Measurements from ENCODE around the gene AGAP1.

AGAP1 gene

GRCh38 chr2:235641956-235642355 lies 148.1 kb downstream of the AGAP1 start:
- DNase-seq: no peak

DNA sequence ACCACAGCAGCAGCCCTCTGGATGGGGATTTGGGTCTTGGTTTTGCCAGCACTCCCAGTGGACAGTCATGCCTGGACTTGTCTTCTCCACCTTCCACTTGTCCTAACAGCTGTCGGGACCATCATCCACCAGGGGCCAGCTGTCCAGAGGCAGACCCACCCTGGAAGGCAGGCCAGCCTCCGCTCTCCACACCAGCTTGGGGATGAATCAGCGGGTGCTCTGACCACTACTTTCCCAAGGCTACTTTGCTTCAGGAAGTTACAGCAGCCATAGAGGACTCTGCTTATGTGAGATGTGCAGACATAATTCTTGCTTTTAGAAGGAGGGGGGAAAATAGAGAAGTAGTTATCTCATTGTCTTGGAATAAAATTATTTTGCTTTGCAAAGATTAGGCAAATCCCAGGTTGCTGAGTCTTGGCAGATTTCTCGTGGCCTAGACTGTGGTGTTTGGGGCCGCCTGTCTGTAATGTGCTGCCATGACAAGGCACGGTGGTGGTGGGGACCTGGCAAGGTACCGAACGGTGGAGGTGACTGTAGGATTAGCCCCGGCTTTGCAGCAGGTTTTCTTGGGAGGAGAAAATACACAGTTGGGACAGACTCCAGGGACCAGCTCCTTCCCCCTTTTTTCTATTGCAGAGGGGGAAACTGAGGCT lies 148.7 kb downstream of the AGAP1 start:
- DNase-seq: no peak

GRCh38 chr2:235643680-235644511 lies 150.1 kb downstream of the AGAP1 start:
- DNase-seq: no peak

DNA sequence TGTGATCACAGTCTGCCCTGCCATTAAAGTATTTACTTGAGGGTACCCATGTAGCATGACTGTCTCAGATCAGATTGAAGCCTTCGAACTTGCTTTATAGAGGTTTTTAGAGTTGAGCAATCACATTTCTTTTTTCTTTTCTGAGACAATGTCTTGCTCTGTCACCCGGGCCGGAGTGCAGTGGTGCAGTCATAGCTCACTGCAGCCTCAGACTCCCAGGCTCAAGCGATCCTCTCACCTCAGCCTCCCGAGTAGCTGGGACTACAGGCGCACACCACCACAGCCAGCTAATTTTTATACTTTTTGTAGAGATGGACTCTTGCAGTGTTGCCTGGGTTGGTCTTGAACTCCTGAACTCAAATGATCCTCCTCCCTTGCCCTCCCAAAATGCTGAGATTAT lies 153.4 kb downstream of the AGAP1 start:
- no peak for DNase-seq

- DNase-seq: no peak
Measured at GRCh38 chr2:235647877-235648276, 154.0 kb downstream of the AGAP1 start.

- no peak for DNase-seq
Measured at GRCh38 chr2:235649418-235649817, 155.6 kb downstream of the AGAP1 start.

DNA sequence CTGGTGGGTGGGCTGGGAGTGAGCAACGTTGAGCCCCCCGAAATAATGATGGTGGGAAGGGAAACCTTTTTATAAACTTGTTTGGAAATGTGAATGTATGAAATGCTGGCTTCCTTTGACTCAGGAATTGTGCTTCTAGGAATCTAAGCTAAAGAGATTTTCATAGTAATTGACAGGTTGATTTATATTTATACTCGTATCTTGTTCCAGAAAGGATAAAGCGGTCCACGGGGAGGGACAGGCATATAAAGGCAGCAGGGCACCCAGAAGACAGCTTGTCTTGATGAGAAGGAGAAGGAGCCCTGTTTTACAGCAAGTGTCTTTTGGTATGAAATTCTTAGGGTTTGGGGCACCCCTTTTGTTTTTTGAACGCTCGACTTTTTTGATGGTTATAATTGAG lies 157.8 kb downstream of the AGAP1 start:
- DNase-seq: no peak

DNA sequence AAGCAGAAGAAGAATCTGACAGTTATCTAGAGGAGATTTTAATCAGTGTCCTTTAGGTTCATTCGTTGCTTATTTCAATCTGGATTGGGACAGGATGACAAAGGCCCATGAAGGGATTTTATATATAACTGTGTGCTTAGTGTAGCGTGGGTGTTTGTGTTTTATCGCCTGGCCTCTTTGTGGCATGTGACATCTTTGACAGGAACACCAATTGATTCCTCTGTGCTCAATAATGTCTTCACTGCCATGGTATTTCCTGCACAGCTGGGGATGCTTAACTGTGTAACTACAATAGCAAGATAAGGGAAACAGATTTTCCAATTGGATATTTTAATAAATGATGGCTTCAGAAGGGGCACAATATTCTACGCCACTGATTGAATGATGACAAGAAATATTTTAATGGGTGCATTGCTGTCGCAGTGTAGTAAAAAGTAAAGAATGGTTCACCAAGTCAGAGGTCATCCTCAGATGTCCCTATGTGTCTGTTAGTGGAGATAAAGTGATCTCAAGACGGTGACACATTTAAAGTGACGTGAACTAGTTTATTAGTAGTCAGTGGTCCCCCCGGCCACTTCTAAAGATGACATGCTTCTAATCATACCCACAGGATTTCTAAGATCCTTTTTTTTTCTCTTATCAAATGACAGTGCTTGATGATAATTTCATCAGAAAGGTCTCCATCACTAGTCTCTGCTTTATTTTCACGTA lies 160.4 kb downstream of the AGAP1 start:
- DNase-seq: no peak

DNA sequence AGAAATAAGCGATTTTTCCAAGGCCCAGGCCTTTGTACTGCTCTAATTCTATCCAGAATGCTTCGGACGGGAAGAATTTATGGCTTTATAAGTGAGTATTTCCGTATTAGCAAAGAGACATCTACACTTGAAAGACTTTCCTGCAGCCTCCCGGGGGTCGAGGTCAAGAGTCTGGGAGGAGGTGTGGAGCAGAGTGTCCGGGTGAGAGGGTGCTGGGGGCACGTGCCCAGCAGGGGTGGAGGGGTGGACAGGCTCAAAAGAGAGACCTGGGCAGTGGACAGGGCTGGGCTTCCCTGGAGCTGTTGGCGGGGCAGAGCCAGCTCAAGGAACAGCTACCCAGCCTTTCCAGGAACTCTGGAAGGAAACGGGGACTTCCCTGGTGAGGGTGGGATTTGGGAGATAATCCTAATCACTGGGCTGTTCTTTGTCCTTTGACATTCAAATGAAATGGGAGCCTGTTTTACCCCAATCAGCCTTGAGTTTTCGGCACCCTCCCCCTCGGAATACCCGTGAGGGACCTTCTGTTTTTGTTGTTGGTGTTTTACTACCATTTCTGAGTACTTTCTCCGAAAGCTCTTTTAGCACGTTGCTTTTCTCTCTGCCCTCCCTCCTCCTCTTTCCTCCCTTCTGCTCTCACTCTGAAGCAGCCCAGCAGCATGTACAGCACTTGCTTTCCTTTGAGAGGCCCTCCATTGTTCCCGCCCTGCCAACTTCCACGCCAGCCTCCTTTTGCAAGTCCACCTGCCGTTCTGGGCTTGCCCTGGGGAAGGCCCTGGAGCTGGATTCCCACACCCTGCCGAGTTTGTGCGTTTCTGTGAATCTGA lies 164.7 kb downstream of the AGAP1 start:
- DNase-seq: no peak

DNA sequence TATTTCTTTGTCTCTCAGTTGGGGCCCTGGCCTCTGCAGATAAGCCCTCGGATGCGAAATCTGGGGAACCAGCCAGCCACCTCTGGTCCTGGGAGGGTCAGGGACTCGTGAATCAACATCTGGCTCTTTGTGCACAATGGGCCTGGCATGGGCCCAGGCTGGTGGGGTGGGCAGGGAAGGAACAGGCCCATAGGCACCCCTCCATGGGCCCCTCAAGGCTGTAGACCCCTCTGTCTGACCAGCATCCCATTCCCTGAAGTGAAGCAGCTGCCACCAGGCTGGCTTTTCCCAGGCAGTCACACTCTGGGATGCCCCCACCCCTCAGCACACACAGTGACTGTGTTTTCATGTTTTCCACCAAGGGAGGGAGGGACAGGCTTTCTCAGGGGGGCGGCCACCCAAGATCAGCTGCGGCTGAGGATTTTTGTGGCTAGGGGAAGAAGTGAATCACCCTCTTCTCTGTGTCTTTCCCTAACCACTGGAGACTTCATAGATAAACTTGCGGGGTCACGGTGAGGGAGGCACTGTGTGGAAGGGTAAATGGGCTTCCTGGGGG lies 166.0 kb downstream of the AGAP1 start:
- DNase-seq: no peak

DNA sequence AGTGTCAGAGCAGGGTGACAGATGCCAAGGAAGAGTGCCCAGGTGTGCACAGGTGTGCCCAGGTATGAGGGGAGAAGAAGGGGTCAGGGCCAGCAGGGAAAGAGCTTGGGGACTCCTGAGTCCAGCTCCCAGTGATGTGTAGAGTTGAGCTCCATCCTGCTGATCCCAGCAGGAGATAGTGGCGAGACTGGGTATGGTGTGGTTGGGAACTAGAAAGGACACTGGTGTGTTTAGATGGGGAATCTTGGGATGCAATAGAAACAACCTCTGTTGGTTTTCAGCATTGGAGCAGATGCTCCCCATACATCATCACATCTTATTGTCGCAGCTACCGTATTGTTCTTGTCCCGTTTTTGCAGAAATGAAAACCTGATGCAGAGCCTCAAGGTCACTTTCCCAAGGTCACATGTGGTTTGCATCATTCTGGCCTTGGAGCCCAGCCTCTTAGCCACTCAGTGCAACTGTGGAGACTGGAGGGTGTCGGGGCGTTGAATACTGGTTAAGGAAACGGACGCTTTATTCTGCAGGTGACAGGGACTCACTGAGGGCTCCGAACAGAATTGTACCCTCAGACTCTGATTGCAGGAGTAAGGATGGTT lies 166.7 kb downstream of the AGAP1 start:
- no peak for DNase-seq

- DNase-seq: no peak
Measured at GRCh38 chr2:235661167-235661937, 167.5 kb downstream of the AGAP1 start.

GRCh38 chr2:235661952-235662351 lies 168.1 kb downstream of the AGAP1 start:
- DNase-seq: no peak

DNA sequence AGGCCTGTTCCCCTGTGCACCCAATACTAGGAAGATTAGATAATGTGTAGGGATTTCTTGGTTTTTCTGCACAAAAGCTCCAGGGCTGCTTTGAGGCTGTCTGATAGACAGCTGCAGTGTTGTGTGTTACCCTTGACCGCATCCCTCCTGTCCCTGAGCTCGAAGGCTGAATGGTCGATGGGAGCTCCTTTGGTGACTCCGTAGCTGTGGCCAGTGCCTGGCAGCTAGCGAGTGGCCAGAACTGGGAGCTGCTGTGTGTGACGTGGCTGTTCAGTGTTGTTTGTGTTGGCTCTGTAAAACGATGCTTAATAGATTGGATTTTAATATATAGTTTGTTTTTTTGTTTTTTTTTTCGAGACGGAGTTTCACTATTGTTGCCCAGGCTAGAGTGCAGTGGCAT lies 170.0 kb downstream of the AGAP1 start:
- DNase-seq: no peak

- no peak for DNase-seq
Measured at GRCh38 chr2:235665661-235666212, 171.9 kb downstream of the AGAP1 start.

- no peak for DNase-seq
Measured at GRCh38 chr2:235666213-235666781, 172.5 kb downstream of the AGAP1 start.

DNA sequence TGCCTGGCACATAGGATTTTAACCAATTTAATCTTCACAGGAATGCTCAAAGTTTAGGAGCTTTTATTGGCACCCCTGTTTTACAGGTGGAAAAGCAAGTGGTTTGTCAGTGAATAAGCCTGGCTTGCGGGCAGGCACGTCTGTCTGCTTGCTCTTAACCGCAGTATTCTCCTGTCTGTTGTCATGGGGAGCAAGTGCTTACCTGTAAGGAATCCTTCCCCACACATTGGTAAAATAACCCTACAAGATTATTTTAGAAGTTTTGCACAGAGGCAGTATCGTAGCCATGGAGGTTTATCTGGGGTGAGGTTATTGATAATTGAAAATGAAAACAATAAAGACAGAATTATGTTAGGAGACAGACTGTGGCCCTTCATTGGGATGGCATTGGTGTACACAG lies 174.9 kb downstream of the AGAP1 start:
- no peak for DNase-seq

- peak; percentile 10 for DNase-seq
Measured at GRCh38 chr2:235669269-235669831, 175.5 kb downstream of the AGAP1 start.

DNA sequence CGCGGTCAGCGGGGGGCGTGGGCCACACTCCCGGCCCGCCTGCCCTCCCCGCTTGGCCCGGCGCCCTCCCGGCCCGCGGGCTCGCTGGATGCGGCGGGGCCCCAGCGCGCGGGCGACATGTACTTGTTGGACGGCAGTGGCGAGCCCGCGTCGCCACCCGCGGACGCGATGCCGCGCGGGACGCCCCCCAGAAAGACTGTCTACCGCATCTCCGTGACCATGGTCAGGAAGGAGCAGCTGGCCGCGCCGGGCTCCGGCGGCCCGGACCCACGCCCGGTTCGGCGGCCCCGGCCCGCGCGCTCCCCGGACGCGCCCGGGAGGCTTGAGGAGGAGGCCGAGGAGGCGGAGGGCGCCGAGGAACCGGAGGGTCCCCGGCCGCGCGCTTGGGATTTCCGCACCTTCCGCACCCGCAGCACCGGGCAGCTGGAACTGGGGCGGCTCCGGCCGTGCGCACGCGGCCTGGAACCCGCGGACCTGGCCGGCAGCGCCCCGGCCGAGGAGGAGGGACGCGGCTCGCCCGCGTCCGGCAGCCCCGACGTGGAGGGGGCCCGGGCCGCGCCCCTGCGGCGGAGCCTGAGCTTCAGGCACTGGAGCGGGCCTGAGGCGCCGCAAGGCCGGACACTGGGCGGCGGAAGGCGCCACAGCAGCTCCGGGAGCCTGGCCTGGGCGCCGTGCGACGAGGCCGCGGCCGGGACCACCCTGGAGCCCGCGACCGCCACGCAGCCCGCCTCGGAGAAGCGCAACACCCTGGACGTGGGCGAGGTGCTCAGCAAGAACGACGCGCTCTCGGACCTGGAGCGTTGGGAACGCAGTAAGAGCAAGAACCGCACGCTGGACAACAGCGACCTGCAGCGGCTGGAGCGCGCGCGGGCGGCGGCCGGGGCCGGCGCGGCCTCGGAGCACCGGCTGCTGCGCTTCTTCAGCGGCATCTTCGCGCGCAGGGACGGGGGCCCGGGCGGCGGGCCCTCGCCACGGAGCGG lies 176.4 kb downstream of the AGAP1 start:
- DNase-seq: no peak

All from stimulated activated CD4-positive, alpha-beta T cell treated with anti-CD3 and anti-CD28 coated beads, Interleukin-12 subunit alpha, Interleukin-12 subunit beta, amount 100 ng/mL, for 4 hours (primary cell).